NCI-H146 (cell line): ENCODE data around the gene MAP7.
"Not testable (repeated sequence)": the region's sequence is repeated elsewhere in the genome, so short reads cannot be mapped to it uniquely, and the experiment has no call there.

Source experiments
- DNase-seq: peaks from one replicate; lab custom pipeline; 2025; lab: John Stamatoyannopoulos, UW

MAP7 gene

DNA sequence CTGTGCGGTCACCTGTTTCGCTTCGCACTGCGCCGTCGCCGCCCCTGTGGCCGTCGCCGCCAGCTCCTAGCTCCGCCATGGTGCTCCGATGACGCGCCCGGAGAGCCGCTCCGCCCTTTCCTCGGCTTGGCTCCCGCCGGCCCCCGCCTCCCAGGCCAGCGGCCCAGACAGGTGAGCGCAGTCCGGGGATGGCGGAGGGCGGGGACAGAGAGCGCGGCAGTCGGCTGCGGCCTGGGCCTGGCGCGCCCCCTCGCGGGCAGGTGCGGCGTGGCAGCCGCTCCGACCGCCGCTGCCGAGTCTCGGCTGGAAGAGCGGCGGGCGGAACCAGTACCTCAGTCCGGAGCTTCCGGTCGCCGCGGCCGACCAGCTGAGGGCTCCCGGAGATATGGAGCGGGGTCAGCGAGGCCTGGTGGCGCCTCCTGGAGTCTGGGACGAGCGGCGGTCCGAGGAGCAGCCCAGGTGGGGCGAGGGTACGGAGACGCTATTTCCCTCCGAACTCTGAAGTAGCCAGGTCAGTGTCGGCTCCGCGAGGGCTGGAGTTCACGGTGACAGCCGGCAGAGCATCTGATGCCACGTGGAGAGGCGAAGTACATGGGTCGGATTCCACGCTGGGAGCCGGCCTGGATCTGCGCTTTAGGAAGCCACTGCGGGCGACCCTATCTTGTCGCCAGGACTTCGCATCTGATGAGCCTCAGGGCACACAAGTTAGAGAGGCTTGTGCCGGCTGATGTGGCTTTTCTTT, at the start of gene MAP7:
Gene MAP7, minus strand, starts transcription at position 93 of the 742 bp plus-strand sequence. Its CDS starts 14 bp downstream, at position 79.
- peak; percentile 98 for DNase-seq

DNA sequence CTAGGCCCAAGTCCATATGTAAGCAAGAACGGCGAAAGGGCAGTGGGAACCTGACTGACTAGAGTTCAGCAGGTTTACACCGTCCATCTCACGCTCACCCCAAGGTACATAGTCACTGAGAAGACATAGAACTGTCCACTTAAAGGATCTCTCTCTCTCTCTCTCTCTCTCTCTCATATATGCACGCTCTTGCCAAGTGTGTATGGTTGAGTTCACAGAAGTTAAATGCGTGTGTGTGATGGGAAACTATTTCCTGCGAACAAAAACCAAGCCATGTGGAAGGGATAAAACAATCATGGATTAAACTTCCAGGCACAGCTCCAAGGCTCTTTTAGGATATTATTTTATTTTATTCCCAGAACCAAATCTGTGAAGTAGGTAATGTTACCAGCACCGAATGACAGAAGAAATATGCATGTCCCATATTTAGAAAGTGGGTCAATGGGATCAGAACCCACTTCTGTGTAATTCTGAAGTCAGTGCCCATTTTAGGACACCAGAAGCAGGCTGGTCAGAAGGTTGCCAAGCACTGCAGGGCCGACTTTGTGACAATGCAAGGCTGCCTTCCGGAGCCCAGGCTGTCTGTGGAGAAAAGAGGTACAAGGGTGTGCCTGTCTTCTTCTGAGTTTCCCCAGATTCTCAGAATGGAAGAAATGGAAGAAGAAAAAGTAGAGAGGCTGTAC, 49.2 kb upstream of the MAP7 start:
- DNase-seq: no peak

DNA sequence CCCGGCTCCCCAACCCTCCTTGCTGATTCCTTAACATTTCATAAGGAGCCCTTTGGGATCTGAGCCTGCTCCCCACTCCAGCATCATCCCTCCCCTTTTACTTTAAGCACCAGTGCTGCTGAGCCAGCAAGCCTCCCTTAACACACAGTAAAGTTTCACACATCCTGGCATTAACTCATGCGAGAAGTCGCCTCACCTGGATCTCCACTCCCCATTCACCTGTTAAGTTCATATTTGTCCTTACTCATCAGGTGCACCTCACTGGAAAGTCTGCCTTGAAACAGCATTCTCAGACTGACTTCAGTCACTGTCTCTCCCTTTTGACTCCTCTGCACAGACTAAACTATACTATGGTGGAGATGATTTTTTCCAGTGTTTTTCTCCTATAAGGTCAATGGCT, 47.8 kb upstream of the MAP7 start:
- DNase-seq: no peak

DNA sequence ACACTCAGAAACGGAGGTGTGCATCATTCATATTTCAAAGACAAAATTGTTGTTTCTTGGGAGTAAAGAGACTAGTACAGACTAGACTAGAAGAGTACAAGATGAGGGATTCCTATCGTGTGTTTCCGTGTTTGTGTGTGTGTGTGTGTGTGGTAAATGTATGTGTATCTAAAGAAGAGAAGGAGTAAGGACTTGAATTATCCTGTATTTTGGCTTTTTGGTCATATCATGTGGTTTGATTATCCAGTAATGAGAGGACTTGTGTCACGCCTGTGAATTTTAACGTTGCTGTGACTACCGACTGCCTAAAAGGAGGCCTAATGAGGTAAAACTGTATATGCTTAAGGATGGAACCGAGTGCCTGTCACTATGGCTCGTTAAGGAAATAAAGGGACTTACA, 44.4 kb upstream of the MAP7 start:
- DNase-seq: no peak

GRCh38 chr6:136593748-136594490, 43.7 kb upstream of the MAP7 start:
- peak; percentile 30 for DNase-seq

DNA sequence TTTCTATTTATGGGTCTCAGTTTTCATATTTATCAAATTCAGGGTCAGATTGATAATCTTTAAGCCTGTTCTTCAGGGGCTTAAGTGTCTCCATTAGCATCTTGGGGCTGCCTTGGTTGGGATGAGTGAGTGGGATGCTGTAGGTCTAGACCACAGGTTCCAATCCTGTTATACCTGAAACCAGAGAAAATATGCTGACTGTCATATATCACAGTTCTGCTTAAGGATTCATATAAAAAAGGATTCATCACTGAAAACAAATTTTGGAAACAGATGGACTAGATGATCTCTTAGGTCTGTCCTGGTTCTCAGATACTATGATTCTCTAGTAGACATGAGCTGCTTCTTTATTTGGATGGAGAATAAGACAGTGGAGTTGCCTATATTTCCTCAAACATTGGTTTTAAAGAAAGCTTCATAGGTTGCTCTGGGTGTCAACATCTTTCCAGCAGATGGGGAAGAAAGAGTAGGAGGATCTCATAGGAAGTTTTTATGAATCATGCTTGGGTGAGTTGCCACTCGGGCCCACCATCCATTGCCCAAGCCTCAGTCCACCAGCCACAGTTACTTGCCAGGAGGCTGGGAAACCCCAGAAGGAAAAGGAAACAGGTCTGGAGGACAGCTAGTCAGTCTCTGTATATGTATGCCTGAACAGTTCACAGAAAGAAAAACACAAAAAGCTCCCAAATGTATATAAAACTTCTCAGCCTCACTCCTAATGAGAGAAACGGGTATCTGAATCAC, 42.9 kb upstream of the MAP7 start:
- DNase-seq: no peak

- no peak for DNase-seq
Observed at GRCh38 chr6:136591617-136592016, 41.4 kb upstream of the MAP7 start.

DNA sequence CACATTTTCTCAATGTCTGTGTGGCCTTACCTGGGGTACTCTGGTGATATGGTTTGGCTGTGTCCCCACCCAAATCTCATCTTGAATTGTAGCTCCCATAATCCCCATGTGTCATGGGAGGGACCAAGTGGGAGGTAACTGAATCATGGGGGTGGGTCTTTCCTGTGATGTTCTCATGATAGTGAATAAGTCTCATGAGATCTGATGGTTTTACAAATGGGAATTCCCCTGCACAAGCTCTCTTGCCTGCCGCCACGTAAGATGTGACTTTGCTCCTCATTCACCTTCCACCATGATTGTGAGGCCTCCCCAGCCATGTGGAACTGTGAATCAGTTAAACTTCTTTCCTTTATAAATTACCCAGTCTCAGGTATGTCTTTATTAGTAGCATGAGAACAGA, 40.6 kb upstream of the MAP7 start:
- DNase-seq: not testable (repeated sequence)

DNA sequence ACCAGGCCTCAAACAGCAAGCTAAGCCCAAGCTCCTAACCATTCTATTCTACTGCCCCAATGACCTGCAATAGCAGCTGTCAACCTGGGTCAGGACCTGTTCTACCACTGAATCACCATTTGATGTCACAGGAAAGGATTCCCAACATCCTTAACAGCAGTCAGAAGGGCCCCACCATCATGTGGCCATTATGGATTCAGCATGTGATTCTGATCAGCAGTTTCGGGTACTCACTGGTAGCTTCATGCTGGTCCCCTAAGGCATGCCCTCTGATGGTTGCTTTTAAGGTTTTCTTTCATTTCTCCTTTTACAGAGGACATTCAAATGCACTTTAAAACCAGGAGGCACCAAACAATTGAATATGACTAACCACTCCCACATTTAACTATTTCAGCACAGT, 37.3 kb upstream of the MAP7 start:
- no peak for DNase-seq

DNA sequence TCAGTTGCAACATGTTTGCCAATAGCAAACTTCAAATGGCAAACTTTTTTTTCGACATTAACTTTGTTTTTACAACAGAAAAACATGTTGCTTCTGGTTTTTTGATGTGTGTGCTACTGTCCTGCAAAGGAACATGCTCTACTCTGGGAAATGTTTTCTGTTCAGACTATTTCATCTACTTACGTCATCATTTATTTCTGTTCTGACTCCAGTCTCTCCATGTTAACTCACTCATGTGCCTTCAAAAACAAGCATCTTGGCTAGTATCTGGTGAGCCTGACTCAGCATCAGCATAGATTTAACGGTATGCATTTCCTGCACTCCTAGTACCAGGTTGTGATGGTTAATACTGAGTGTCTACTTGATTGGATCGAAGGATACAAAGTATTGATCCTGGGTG, 36.1 kb upstream of the MAP7 start:
- DNase-seq: no peak

DNA sequence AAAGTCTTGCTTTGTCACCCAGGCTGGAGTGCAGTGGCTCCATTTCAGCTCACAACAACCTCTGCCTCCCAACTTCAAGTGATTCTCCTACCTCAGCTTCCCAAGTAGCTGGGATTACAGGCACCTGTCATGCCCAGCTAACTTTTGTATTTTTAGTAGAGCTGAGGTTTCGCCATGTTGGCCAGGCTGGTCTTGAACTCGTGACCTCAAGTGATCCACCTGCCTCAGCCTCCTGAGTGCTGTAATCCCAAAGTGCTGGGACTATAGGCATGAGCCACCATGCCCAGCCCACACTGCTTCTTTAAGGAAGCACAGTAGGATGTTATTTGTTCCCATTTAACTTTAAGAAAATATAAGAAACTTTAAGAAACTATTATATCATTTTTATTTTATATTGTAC, 35.3 kb upstream of the MAP7 start:
- not testable (repeated sequence) for DNase-seq

DNA sequence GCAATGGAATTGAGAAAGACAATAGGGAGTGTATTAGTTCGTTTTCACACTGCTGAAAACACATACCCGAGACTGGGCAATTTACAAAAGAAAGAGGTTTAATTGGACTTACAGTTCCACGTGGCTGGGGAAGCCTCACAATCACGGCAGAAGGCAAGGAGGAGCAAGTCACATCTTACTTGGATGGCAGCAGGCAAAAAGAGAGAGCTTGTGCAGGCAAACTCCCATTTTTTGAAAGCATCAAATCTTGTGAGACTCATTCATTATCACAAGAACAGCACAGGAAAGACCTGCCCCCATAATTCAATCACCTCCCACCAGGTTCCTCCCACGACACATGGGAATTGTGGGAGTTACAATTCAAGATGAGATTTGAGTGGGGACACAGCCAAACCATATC, 34.1 kb upstream of the MAP7 start:
- not testable (repeated sequence) for DNase-seq

- DNase-seq: peak; percentile 45
Observed at GRCh38 chr6:136582711-136583471, 32.7 kb upstream of the MAP7 start.

GRCh38 chr6:136579800-136580199, 29.6 kb upstream of the MAP7 start:
- DNase-seq: no peak

DNA sequence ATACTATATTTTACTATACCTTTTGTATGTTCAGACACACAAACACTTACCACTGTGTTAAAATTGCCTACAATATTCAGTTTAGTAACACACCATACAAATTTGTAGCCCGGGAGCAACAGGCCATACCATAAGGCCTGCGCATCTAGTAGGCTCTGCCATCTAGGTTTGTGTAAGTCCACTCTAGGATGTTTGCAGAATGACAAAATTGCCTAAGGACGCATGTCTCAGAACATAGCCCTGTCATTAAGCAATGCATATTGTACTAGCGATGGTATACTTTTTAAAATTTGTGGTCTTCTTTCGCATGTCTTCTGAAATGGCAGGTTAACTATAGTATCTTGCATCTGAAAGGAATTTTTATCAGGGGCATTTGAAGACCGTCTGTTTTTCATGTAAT, 26.6 kb upstream of the MAP7 start:
- no peak for DNase-seq

GRCh38 chr6:136571496-136571895, 21.3 kb upstream of the MAP7 start:
- DNase-seq: no peak

DNA sequence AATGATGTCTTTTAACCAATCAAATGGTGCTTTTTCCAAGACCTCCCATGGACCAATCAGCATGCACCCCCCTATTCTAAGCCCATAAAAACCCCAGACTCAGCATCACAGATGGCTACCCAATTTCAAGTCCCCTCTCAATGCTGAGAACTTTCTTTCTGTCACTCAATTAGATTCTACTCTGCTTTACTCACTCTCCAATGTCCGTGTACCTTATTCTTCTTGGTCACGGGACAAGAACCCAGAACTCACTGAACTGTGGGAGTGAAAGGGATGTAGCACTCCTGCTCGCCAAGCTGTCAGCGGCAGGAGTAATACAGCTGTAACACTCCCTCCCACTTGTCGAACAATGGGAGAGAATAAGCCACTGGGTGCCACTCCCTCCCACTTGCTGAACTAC, 20.8 kb upstream of the MAP7 start:
- DNase-seq: no peak

DNA sequence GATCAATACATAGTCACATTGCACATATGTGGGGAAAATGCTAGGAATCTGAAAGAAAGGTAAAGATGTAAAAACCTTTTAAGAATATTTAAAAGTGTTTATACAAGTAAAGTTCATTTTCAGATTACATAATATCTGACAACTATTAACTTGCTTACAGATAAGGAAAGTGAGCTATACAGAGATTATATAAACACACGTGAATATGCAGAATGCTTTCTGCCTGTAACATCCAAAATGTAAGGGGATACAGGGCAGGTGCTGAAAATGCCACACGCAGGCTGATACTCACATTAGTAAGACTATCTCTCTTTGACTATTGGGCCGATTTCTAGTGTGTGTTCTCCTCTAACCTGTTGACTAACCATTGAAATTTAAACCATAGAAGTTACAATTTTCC, 17.9 kb upstream of the MAP7 start:
- DNase-seq: no peak

DNA sequence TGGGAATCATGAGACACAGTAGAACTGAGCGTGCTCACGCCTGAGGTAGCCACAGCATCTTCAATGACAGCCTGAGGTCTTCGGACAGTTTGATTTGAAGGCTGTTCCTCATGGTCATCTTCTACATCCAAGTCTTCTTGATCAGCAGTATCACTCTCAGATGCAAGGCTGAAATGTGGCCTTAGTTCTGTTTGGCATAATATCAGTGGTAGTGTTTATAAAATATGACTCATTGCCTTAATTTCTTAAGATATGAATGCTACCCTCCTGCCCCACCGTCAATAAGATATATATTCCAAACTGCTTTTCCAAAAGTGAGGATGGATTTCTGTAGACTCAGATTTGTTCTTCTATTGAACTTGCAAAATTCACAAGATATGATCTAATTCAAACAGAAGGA, 17.5 kb upstream of the MAP7 start:
- no peak for DNase-seq

DNA sequence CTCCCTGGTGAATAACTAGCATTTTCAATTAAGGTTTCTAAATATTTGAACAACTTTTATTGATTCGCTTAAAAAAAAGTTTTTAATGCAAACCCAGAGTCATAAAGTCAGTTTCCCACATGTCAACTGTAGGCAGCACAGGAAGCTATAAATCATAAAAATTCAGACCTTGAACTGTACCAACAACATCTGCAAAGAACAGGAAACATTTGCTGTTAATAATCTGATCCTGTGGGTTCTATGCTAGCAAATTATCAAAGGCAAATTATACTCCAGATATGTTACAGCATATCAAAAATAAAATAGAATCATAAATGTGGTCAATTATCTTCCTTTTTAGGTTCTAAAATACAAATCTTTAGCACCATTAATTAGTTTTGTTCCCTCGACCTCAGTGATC, 16.6 kb upstream of the MAP7 start:
- no peak for DNase-seq

- peak; percentile 53 for DNase-seq
Observed at GRCh38 chr6:136566007-136566487, 15.8 kb upstream of the MAP7 start.
